ENCODE results near the gene FLVCR1. TPM values are rescaled to one million over a fixed set of nuclear protein-coding genes. Genes with fewer than 3 reads are reported as not detected.

FLVCR1 gene
- polyA plus RNA-seq, 3 donors: 1.8 to 5.5 (median 2.8) TPM

- intact Hi-C loops (cut with micrococcal nuclease): loop anchor here (5.0 to 10.0 kb wide), 4 partner anchors 64 to 156 kb away; partner anchors contain the start of genes NSL1 (in 2 of the 2), TATDN3 (in 2 of the 2) and ANGEL2 (in 1 of the 2)
- H3K9ac ChIP-seq (ENCODE audit: insufficient read depth, low read length, poor library complexity, severe bottlenecking): peak overlapping the region; percentile 87
- peaks cover 45% of the 10 kb centered on the region for H3K79me2 ChIP-seq (ENCODE audit: insufficient read depth, low read length)
- no peaks in the 10 kb centered on the region for H3K27me3 ChIP-seq (ENCODE audit: control insufficient read depth in 2 of 2, insufficient read depth in 2 of 2, low read length in 2 of 2)
- H3K36me3 ChIP-seq (replicated peaks in 1 of 2; ENCODE audit: control insufficient read depth in 1 of 2, insufficient read depth in 2 of 2, low read length in 2 of 2): peaks cover 0 to under 1% of the 10 kb centered on the region in 2 donors
- peak overlapping the region; percentile 75 to 93 for H3K27ac ChIP-seq (ENCODE audit: low read depth in 1 of 2, low read length in 2 of 2)
- Mint-ChIP-seq H3K4me1 (peaks cover 18% of the 10 kb centered on the region), H3K27ac (peak overlapping the region; percentile 96 to 99 (median 98)), H3K27me3 (ENCODE audit: low read depth in 3 of 3) (peaks cover 0 to 2% (median 0%) of the 10 kb centered on the region in 3 donors), H3K36me3 (peaks cover 1 to 3% of the 10 kb centered on the region in 2 donors), H3K4me3 (peak overlapping the region; percentile 96 to 98), H3K9me3 (no peaks in the 10 kb centered on the region)
- peaks cover 48 to 51% of the 10 kb centered on the region in 2 donors for H3K4me1 ChIP-seq (ENCODE audit: control insufficient read depth in 1 of 2, insufficient read depth in 2 of 2, low read length in 2 of 2)
- H3K4me2 ChIP-seq (replicated peaks; ENCODE audit: extremely low read depth, low read length, poor library complexity, severe bottlenecking): peak overlapping the region; percentile 90
- H2AFZ ChIP-seq (ENCODE audit: insufficient read depth, low read depth, low read length, poor library complexity, severe bottlenecking): peak overlapping the region; percentile 91
- WGBS (ENCODE audit: insufficient coverage): 6% methylated on average over 54 of the region's 54 CpGs
- no peaks in the 10 kb centered on the region for H3K9me3 ChIP-seq (replicated peaks in 1 of 2; ENCODE audit: control insufficient read depth in 1 of 2, insufficient read depth in 1 of 2, low read length in 2 of 2)
- TF ChIP-seq CTCF (IDR thresholded peaks at IDR 0.05): no peak
- H3K4me3 ChIP-seq (replicated peaks in 1 of 3; ENCODE audit: low read depth in 2 of 3, low read length in 3 of 3): peak overlapping the region; percentile 58 to 86 (median 85)
- peak in 2 of 3 donors; percentile 8 to 10 for DNase-seq
- no peaks in the 10 kb centered on the region for H4K20me1 ChIP-seq (ENCODE audit: insufficient read depth, low read length)
Observed at GRCh38 chr1:212858461-212859265, 588 bp downstream of the FLVCR1 start.

- no peaks in the 10 kb centered on the region for H3K9me3 Mint-ChIP-seq
- Histone ChIP-seq H3K9me3 (replicated peaks in 1 of 2; ENCODE audit: control insufficient read depth in 1 of 2, insufficient read depth in 1 of 2, low read length in 2 of 2) (no peaks in the 10 kb centered on the region), H3K4me1 (ENCODE audit: control insufficient read depth in 1 of 2, insufficient read depth in 2 of 2, low read length in 2 of 2) (peaks cover 48 to 51% of the 10 kb centered on the region in 2 donors), H3K36me3 (replicated peaks in 1 of 2; ENCODE audit: control insufficient read depth in 1 of 2, insufficient read depth in 2 of 2, low read length in 2 of 2) (peaks cover 7 to 12% of the 10 kb centered on the region in 2 donors), H3K4me3 (replicated peaks in 1 of 3; ENCODE audit: low read depth in 2 of 3, low read length in 3 of 3) (no peak overlapping the region), H4K20me1 (ENCODE audit: insufficient read depth, low read length) (no peaks in the 10 kb centered on the region), H3K27ac (ENCODE audit: low read depth in 1 of 2, low read length in 2 of 2) (peak overlapping the region in 1 of 2 donors; percentile 49), H3K4me2 (replicated peaks; ENCODE audit: extremely low read depth, low read length, poor library complexity, severe bottlenecking) (peak overlapping the region; percentile 8), H3K27me3 (ENCODE audit: control insufficient read depth in 2 of 2, insufficient read depth in 2 of 2, low read length in 2 of 2) (no peaks in the 10 kb centered on the region), H2AFZ (ENCODE audit: insufficient read depth, low read depth, low read length, poor library complexity, severe bottlenecking) (no peak overlapping the region), H3K9ac (ENCODE audit: insufficient read depth, low read length, poor library complexity, severe bottlenecking) (no peak overlapping the region), H3K79me2 (ENCODE audit: insufficient read depth, low read length) (peaks cover 51% of the 10 kb centered on the region)
- intact Hi-C loops (cut with micrococcal nuclease): no loop called here
- DNase-seq: no peak
- 63% methylated on average over 3 of the region's 5 CpGs for WGBS (ENCODE audit: insufficient coverage)
- peaks cover 22% of the 10 kb centered on the region for H3K4me1 Mint-ChIP-seq
- no peak for TF ChIP-seq CTCF (IDR thresholded peaks at IDR 0.05)
- no peak overlapping the region for H3K27ac Mint-ChIP-seq
- H3K27me3 Mint-ChIP-seq (ENCODE audit: low read depth in 3 of 3): no peaks in the 10 kb centered on the region
- peaks cover 8 to 10% of the 10 kb centered on the region in 2 donors for H3K36me3 Mint-ChIP-seq
- H3K4me3 Mint-ChIP-seq: no peak overlapping the region
Observed at GRCh38 chr1:212860713-212861581, 2.9 kb downstream of the FLVCR1 start.

Measured in CD14-positive monocyte (primary cell).